Renal cortex interstitium (tissue), 11 donors: ENCODE data around the gene MCU. TPM values are rescaled to one million over a fixed set of nuclear protein-coding genes. Genes with fewer than 3 reads are reported as not detected.
A peak's percentile ranks its signal among the peaks of the same experiment; 100 is the strongest.
"Not testable (repeated sequence)": the region's sequence is repeated elsewhere in the genome, so short reads cannot be mapped to it uniquely, and the experiment has no call there.

Experiments
- DNase-seq, 11 donors: peaks; one replicate each; pipeline ENCODE4 v3.0.0-alpha.2; 2013; ENCODE audit warnings: low read depth in 9 of 11, low spot score in 4 of 11; ENCODE audit errors: extremely low read depth in 1 of 11
- polyA plus RNA-seq, 3 donors: library from polyadenylated mRNA; unstranded; fragments of 120-200 nt; gene quantifications; one replicate each; pipeline ENCODE4 v1.2.1, GENCODE V29; 2013; ENCODE audit not compliant: insufficient read length in 3 of 3

MCU gene
- polyA plus RNA-seq, 3 donors: 41.0 to 51.6 (median 44.1) TPM

- no peak for DNase-seq
Measured at GRCh38 chr10:72702868-72703581, 11.1 kb downstream of the MCU start.

DNA sequence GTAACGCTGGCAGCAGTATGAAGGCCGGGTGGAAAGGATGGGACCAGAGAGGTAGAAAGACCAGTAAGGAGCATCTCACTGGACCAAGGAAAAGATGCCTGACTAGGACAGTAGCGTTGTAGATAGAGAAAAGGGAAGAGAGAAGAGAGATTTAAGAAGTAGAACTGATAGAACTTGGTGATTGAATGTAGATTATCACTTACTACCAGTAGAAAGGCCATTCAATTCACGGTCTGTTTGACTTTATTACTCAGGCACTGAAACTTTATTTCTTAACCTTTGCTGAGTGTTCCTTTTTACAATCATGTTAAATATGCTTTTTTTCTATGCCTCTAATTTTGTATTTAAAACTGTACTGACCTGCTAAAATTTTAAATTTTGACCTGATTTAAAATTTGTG, 12.2 kb downstream of the MCU start:
- DNase-seq: no peak

DNA sequence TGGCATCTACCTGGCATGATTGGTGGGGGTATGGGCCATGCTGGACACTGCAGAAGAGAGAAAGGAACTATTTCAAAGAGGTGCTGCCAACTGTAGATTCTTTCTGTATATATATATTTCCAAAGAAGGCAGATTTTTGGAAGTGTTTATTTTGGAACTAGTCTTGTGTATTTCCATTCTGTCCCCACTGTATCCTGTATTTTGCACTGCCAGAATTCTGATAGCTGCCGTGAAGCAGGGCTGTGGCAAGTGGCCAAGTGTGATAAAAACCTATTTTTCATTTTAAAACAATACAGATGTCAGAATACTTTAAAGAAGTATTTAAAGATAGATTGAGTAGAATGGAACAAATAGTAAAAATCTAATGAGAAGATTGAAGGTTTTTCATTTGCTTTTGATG, 17.1 kb downstream of the MCU start:
- peak in 5 of 11 donors; percentile 50 to 69 (median 52) for DNase-seq

- DNase-seq: no peak
Measured at GRCh38 chr10:72712136-72712535, 20.2 kb downstream of the MCU start.

DNA sequence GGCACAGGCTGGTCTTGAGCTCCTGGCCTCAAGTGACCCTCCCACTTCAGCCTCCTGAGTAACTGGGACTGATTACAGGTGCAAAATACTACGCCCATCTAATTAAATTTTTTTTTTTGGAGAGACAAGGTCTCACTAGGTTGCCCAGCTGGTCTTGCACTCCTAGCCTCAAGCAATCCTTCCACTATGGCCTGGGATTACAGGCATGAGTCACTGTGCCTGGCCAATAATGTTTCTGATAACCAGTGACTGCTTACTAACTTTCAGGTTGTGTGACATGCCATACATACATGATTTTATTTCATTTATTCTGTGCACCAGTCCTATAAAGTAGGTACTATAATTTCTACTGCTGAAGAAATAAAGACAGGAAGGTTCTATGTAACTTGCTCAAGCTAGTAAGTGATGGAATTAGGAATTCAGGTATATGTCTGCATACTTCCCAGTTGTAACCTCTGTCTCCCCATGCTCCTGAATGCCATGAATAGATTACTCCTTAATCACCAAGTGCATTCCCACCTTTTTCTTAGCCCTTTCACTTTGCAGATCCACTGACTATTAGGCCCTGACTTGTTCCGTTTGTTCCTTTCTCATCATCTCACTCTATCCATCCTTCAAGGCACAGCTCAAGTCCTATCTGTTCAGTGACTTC, 28.1 kb downstream of the MCU start:
- no peak for DNase-seq

DNA sequence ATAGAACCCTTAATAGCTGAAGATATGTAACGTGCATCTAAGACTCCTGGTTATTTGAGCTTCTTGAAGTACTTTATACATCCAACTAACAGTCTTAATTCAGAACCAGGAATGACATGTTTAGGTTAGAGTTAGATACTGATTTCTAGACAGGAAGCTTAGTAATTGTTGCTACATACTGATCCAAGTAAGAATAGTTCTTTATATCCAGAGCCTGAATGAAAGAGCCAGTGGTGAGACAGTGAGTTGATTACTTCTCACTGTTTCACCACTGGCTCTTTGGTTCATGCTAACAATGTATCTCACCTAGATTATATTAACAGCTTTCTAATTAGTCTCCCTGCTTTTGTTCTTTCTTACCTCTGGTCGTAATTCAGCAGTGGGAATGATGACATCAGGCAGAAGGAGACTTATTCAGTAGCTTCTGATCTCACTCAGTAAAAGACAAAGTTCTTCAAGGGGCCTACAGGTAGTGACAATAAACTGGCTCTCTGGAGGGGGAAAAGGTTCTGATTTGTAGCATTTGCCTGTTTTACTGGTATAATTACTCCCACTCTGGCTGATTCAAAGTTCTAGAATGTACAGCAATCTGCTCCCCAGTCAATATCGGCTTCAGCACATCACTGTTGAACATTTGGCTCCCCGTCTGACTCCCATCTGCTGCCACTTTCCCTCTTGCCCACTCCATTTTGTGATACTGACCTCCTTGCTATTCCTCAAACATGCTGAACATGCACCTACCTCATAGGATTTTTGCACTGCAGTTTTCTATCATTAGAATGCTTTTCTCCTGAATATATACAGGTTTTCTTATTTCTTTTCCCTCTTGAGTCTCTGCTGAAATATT, 29.1 kb downstream of the MCU start:
- DNase-seq: no peak

DNA sequence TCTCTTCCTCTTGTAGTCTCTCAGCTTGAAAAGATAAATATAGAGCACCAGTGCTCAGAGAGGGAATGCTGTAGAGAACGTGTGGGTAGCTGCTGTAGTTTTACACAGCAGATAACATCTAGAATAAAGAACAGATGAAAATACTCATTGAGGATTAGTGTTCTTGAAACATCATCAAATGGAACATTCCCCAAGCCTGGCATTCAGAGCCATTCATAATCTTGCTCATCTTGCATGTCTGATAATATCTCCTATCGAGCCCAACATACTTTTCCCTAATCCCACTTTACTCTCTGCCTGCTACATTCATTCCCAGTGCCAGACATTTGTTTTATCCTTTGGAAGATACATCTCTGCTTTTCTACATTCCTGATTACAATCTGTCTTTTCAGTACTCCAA, 35.2 kb downstream of the MCU start:
- no peak for DNase-seq

DNA sequence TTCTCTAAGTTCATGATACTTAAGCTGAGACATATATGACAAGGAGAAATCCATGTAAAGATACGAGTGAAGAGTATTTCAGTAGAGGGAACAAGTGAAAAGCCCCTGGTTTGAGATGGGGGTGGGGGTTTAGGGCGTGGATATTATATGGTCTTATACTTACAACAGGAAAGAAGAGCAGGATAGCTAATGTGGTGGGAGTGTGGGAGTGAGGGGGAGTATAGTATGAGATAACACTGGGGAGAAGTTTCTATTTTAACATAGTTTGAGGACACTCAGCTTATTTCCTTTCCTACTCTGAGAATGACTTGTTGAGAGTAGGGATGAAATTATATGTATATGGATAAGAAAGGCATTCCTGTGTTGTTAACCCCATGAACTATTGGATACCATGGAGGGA, 36.5 kb downstream of the MCU start:
- DNase-seq: no peak

DNA sequence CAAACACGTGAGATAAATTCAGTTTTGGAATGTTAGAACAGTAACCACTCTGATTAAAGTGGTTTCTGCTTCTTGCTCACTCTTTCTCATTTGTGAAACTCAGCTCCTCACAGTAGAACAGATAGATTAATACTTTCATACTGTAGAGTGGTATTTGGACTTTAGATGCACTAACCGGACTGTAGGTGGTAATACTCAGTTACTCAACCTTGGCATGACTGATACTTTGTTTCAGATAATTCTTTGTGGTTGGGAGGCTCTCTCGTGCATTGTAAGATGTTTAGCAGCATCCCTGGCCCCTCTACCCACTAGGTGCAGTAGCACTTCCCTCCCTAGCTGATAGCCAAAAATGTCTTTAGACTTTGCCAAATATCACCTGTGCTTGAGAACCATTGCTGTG, 37.6 kb downstream of the MCU start:
- no peak for DNase-seq

DNA sequence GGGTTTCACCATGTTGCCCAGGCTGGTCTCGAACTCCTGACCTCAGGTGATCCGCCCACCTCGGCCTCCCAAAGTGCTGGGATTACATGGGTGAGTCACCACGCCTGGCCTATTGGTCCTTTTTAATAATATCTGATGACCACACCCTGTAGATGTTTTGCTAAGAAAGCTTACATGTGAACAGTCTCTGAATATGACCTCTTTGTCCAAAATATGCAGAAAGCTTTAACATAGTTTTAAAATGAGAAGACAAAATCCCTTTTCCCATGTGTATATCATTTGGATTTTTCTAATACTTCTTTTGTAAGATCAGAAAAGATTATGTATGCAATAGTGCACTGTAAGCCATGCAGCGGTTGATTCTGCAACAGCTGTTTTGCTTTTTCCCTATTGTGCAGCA, 38.5 kb downstream of the MCU start:
- no peak for DNase-seq

DNA sequence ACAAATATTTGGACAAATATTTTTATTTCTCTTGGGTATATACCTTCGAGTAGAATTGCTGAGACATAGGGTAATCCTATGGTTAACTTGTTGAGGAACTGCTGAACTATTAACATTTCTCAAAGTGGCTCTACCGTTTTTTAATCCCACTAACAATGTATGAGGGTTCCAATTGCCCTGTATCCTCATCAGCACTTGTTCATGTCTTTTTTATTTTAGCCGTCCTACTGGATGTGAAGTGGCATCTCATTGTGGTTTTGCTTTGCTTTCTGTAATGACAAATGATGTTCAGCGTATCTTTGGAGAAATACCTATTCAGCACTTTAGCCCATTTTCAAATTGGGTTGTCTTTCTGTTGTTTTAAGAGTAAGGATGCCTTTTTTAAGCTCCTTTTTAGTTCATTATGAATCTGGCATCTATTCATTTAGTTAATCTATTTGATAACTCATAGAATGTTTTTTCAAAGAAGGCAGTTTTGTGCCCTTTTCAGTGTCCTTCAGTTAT, 40.0 kb downstream of the MCU start:
- no peak for DNase-seq

DNA sequence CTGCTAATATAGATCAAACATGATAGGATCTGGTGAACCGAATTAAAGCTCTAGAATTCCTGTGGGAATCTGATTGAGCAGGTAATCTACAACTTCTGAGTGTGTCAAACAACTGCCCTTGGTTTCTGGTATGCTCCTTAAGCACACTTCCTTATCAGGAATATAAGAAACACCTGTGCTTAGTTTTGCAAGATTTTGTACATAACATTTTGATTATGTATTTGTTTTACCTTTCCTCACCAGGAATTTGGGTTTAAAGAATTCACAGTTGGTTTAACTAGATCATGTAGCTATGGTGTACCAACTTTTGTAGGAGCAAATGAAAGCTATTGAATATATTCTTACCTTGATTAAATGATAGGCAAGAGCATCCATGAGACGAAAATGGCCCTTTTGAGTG, 40.6 kb downstream of the MCU start:
- no peak for DNase-seq

DNA sequence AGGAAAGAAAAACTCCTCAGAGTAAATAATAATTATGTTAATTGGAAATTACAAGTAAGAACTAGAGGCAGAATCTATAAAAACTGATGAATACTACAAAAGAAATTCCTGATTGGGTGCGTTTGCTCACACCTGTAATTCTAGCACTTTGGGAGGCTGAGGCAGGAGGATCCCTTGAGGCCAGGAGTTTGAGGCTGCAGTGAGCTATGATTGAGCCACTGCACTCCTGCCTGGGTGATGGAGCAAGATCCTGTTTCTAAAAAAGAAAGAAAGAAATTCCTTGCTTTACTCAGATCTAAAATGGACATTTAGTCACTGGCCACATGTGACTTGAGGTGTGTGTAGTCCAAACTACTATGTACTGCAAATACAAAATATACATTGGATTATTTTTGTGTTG, 42.0 kb downstream of the MCU start:
- DNase-seq: no peak

- no peak for DNase-seq
Measured at GRCh38 chr10:72735288-72735936, 43.5 kb downstream of the MCU start.

DNA sequence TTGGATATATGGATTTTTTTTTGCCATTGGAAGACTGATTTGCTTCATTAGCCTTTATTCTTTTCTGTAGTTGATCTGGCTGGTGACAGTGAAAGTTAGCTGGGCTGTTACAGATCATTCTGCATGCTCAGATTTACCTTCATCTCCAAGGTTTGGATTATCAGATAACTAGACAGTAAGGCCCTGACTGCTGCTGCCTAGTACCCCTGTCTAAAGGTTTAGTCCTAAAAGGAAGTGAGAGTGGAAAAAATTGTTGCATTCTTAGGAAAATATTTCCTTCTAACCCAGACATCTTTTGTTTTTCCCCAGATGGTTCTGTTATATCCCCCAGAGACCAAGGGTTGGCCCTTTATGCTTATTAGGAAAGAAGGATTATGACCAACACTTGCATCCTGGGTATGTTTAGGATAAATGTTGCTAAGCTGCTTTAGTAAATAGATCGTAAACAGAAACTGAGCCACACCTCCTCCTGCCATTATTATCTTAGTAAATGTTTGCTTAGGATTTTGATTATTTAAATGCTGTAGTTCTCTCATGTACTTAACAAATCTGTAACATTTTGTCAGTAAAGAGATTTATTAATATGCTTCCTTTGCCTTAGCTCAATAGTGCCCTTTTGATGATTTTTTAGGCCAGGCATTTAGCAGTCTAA, 44.4 kb downstream of the MCU start:
- DNase-seq: peak in 6 of 11 donors; percentile 24 to 53 (median 42)

GRCh38 chr10:72736828-72737220, 44.9 kb downstream of the MCU start:
- DNase-seq: peak in 2 of 11 donors; percentile 21 to 22

- not testable (repeated sequence) for DNase-seq
Measured at GRCh38 chr10:72737357-72737756, 45.4 kb downstream of the MCU start.

DNA sequence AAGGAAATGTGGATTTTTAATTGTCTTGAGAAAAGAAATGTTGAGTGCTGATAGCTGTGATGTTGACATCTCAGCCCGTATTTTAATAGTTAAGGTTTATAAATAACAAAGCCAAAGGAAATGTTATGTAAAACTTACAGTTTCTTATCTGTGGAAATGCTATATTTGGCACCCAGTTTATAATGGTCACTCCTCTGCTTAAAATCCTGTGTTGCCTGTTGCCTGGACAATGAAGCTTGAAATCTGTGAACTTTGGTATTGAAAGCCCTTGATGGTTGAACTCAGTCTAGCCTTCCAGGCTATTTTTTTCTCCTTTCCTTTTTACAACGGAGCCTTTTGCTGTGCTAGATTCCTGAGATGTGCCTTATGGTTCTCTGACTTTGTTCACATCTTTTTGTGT, 46.5 kb downstream of the MCU start:
- peak in 8 of 11 donors; percentile 35 to 75 (median 62) for DNase-seq

- no peak for DNase-seq
Measured at GRCh38 chr10:72740528-72740927, 48.6 kb downstream of the MCU start.
